ENCODE measurements around the gene GADD45GIP1.
"Not testable (repeated sequence)": the region's sequence is repeated elsewhere in the genome, so short reads cannot be mapped to it uniquely, and the experiment has no call there.

GADD45GIP1 gene

GRCh38 chr19:12939975-12940423 is 17.0 kb downstream of the GADD45GIP1 start:
- no peak for DNase-seq (ENCODE audit: low read depth)

GRCh38 chr19:12938779-12939601 is 18.0 kb downstream of the GADD45GIP1 start:
- DNase-seq (ENCODE audit: low read depth) = no peak

GRCh38 chr19:12937927-12938778 is 18.9 kb downstream of the GADD45GIP1 start, which contains the start of gene CALR:
Gene CALR (plus strand): TSS chr19:12938609. CDS start chr19:12938680, 71 bp downstream.
- peak; percentile 99 for DNase-seq (ENCODE audit: low read depth)

- DNase-seq (ENCODE audit: low read depth) = no peak
Observed at GRCh38 chr19:12937093-12937926, 19.7 kb downstream of the GADD45GIP1 start.

- DNase-seq (ENCODE audit: low read depth) = no peak
Observed at GRCh38 chr19:12936582-12936981, 20.4 kb downstream of the GADD45GIP1 start.

GRCh38 chr19:12935071-12935470 is 22.0 kb downstream of the GADD45GIP1 start:
- no peak for DNase-seq (ENCODE audit: low read depth)

- DNase-seq (ENCODE audit: low read depth) = peak; percentile 79
Observed at GRCh38 chr19:12933287-12934072, 23.5 kb downstream of the GADD45GIP1 start, which contains the start of gene FARSA. Gene FARSA (minus strand): TSS chr19:12933711. CDS start chr19:12933696, 15 bp downstream.

- no peak for DNase-seq (ENCODE audit: low read depth)
Observed at GRCh38 chr19:12932392-12933286, 24.4 kb downstream of the GADD45GIP1 start.

GRCh38 chr19:12930002-12930645 is 26.9 kb downstream of the GADD45GIP1 start:
- DNase-seq (ENCODE audit: low read depth) = no peak

- no peak for DNase-seq (ENCODE audit: low read depth)
Observed at GRCh38 chr19:12924621-12925310, 32.3 kb downstream of the GADD45GIP1 start.

GRCh38 chr19:12922959-12923358 is 34.1 kb downstream of the GADD45GIP1 start:
- DNase-seq (ENCODE audit: low read depth) = no peak

- no peak for DNase-seq (ENCODE audit: low read depth)
Observed at GRCh38 chr19:12921047-12921446, 36.0 kb downstream of the GADD45GIP1 start.

GRCh38 chr19:12918253-12918652 is 38.8 kb downstream of the GADD45GIP1 start:
- no peak for DNase-seq (ENCODE audit: low read depth)

- DNase-seq (ENCODE audit: low read depth) = not testable (repeated sequence)
Observed at GRCh38 chr19:12915860-12916259, 41.2 kb downstream of the GADD45GIP1 start.

- DNase-seq (ENCODE audit: low read depth) = no peak
Observed at GRCh38 chr19:12913851-12914690, 43.0 kb downstream of the GADD45GIP1 start.

- DNase-seq (ENCODE audit: low read depth) = no peak
Observed at GRCh38 chr19:12913011-12913561, 43.9 kb downstream of the GADD45GIP1 start.

GRCh38 chr19:12912571-12912970 is 44.5 kb downstream of the GADD45GIP1 start:
- no peak for DNase-seq (ENCODE audit: low read depth)
